Rectal smooth muscle tissue (tissue), 1 donor: ENCODE results near the gene FLCN.
"Not testable (repeated sequence)": the region's sequence is repeated elsewhere in the genome, so short reads cannot be mapped to it uniquely, and the experiment has no call there.

ENCODE experiments used
- H3K27ac ChIP-seq: one replicate; pipeline ENCODE4 v1.7.0; 2013; ENCODE audit warnings: low read depth, low read length, inconsistent platforms
- H3K27me3 ChIP-seq: one replicate; pipeline ENCODE4 v1.7.0; 2013; ENCODE audit warnings: low read length; ENCODE audit not compliant: control insufficient read depth, insufficient read depth
- H3K36me3 ChIP-seq: one replicate; pipeline ENCODE4 v1.7.0; 2013; ENCODE audit warnings: low read length; ENCODE audit not compliant: control insufficient read depth, insufficient read depth
- H3K4me1 ChIP-seq: one replicate; pipeline ENCODE4 v1.7.0; 2013; ENCODE audit warnings: low read length; ENCODE audit not compliant: control insufficient read depth, insufficient read depth
- H3K4me3 ChIP-seq: one replicate; pipeline ENCODE4 v1.7.0; 2013; ENCODE audit warnings: low read length
- H3K9ac ChIP-seq: one replicate; pipeline ENCODE4 v1.7.0; 2013; ENCODE audit warnings: low read length

FLCN gene

DNA sequence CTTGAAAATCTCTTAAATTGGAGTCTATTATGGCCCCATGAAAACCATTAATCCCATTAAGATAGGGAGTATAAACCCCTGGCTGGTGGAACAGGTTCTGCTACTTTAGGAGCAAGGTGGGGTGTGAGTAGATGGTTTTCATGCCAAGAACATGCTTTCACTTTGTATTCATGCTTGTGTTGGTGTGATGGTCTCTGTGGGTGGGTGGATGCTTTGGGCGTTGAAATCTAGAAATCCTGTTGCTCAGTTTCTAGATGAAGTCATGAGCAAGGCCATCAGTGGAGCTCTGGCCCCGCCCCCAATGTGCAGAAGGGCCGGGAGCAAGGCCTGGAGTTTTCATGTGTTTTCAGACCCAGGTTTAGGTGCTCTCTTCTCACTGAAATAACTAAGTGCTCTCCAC is 50.9 kb downstream of the FLCN start:
- H3K27ac ChIP-seq: no peak overlapping the region
- peaks cover 12% of the 10 kb centered on the region for H3K4me1 ChIP-seq
- H3K36me3 ChIP-seq: peaks cover 18% of the 10 kb centered on the region
- no peaks in the 10 kb centered on the region for H3K27me3 ChIP-seq
- H3K9ac ChIP-seq: no peak overlapping the region
- no peak overlapping the region for H3K4me3 ChIP-seq

DNA sequence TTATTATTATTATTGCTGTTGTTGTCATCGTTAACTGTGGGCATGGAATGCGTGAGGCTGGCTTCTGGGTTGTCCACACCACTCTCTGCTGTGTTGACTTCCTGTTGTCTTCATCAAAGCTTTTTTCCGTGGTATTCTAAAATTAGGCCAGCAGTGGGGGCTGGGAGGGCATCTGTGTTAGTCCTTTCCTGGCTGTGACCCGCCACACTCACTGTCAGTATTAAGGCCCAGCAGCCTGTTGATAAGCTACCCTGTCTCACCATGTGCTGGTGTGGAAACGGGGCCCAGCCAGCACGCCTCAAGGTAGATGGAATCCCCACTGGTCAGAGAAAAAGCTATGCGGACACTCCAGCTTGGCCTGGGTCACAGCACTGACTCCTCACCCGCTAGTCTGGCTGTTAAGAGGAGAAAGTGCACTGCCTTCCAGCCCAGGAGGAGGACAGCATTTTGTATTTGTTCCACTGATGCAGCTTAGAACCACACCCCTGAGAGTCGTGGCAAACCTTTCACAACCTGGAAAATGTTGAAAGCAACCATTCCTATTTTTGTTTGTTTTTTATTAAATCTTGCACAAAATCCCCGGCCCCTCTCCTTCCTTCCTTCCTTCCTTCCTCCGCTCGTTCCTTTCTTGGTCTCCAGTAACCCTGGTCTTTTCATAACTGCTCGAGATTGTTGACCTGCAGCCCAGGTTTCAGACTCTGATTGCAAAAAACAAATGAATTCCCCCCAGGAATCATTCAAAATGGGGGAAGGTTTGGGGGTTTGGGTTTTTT is 51.8 kb downstream of the FLCN start:
- H3K27me3 ChIP-seq, H3K27ac ChIP-seq, H3K4me1 ChIP-seq, H3K4me3 ChIP-seq, H3K9ac ChIP-seq: not testable (repeated sequence)
- peaks cover 26% of the 10 kb centered on the region for H3K36me3 ChIP-seq

DNA sequence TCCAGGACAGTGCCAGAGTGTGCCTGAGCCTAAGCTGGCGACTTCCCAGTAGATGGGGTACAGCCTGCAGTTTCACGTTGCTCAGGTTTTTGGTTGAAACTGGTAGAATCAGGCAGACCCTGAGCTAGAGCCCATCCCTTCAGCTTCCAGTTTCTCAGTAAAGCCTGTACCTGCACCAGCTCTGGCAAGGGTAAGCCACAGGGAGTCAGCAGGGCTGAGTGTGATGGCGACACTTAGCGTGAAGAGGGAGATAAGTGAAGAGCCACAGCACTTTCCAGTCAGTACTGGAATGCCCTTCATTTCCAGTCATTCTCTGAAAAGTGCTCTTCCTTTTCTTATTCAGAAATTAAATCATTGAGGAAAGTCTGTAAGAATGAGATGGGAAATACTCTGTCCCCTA is 53.2 kb downstream of the FLCN start:
- no peak overlapping the region for H3K4me3 ChIP-seq
- no peaks in the 10 kb centered on the region for H3K4me1 ChIP-seq
- H3K27ac ChIP-seq: no peak overlapping the region
- no peaks in the 10 kb centered on the region for H3K27me3 ChIP-seq
- H3K36me3 ChIP-seq: peaks cover 27% of the 10 kb centered on the region
- H3K9ac ChIP-seq: no peak overlapping the region

DNA sequence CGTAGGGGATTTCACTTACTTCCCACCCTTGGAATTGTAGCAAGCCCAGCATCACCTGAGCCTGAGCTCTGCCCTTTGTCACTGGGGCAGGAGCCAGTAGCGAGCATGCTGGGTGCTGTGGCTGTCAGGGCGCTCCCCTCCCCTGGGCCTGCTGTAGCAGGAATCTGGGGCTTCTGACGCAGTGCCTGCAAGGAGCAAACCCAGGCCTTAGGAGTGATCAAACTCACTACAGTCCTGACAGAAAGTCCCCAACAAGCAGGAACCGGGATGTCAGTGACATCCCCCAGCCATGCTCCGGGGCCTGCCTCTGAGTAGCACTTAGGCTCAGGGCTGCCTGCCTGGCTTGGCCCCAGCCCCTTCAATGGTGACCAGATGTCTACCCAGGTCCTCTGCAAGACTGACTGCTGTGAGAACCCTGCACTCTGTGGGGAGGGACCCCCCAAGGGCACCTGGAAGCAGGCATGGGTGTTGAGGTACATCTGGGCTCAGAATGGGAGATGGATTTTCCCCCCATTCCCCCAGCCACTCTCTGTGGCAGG is 54.3 kb downstream of the FLCN start:
- no peak overlapping the region for H3K9ac ChIP-seq
- H3K4me1 ChIP-seq: no peaks in the 10 kb centered on the region
- no peak overlapping the region for H3K4me3 ChIP-seq
- H3K36me3 ChIP-seq: peaks cover 30% of the 10 kb centered on the region
- no peaks in the 10 kb centered on the region for H3K27me3 ChIP-seq
- no peak overlapping the region for H3K27ac ChIP-seq

DNA sequence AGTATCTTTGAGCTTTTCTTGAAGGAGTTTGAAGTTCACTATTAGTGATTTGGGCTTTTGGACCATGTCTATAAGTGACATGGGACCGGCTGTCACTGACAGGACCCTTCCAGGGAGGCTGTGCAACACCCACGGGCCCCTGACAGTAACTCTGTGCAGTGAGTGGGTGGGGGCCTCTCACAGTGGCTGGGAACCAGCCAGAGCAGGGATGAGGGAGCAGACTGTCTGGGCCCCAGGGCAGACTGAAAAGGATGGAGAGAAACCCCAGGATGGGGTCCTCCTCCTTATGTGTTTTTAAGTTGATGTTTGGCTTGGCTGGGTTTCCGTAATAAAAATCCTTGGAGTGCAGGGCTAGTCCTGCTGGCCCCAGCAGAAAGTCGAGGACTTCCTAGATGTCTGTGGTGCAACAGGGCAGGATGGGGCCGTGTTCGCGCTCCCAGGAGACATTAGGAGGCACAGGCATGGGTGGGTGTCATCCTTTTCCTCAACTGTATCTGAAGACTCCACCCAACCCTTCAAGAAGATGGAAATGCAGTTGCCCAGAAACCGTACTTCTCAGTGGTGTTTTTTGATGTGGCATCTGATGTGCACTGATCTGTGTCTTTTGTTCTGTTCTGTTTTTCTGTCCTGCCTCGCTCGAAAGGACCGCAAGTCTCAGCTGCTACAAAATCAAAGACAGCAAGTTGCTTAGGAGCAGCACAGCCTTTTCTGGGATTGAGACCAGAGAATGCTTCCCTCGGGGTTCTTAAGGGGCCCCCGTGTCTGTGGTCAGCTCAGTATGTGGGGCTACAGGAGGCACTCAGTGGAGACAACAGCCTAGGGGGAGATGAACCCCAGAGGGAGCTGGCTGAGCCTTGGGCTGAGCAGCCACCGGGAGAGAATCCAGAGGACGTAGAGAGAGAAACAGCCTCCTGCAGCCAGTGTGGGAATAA is 55.0 kb downstream of the FLCN start:
- no peaks in the 10 kb centered on the region for H3K27me3 ChIP-seq
- H3K36me3 ChIP-seq: peaks cover 36% of the 10 kb centered on the region
- no peak overlapping the region for H3K9ac ChIP-seq
- no peak overlapping the region for H3K4me3 ChIP-seq
- no peaks in the 10 kb centered on the region for H3K4me1 ChIP-seq
- H3K27ac ChIP-seq: no peak overlapping the region

DNA sequence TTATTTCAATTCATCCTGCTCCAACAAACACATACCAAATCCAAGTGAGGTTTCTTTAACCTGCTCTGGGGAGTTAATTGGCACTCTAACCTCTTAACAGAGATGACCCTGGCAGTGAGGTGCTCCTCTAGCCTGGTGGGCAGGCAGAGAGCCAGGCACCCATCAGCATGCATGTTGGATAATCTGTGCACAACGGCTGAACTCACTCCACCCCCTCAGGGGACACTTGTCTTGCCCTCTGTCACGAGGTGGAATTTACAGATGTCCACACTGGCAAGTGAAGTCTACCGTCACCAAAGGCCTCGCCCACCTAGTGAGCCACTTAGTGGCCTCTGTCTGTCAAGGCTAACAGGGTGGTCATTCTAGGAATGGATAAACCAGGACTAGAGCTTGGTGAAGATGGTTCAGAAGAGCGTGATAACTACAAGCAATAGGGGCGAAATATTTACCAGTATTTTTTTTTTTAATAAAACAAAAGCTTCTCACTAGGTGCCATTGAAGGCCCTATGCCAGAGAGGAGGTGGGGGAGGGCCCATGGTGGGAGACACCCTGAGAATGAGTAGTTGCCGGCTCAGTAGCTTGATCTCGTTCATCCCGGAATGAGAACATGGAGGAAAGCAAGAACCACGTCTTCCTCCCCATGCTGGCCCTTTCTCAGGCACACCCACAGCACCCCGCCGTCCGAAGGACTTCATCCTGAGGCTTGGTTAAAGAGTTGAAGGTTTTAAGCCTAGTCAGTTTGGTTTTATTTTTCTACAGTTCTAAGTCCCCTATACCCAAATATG is 56.0 kb downstream of the FLCN start:
- H3K27ac ChIP-seq: no peak overlapping the region
- H3K4me3 ChIP-seq: no peak overlapping the region
- no peaks in the 10 kb centered on the region for H3K4me1 ChIP-seq
- peaks cover 46% of the 10 kb centered on the region for H3K36me3 ChIP-seq
- no peak overlapping the region for H3K9ac ChIP-seq
- no peaks in the 10 kb centered on the region for H3K27me3 ChIP-seq

DNA sequence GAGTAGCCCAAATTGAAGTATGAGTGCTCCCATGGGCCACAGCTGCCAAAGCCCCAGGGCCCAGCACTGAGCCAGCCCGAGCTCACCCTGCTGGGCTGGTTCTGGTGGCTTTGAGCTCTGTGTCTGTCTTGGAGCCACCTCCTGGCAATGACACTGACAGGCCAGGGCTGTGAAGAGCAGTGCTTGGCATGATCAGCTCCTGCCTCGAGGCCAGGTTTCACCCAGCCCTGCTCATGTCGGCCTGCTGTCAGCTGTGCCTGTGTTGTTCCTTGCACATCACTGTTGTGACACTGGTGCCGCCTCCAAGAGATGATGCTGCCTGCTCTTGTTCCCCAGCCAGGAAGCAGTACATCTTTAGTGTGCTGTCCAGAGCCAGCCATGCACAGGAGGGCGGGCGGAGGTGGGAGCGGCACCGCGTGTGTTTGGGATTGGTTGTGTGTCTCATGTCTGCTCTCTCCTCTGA is 56.8 kb downstream of the FLCN start:
- Histone ChIP-seq H3K27ac (peak overlapping the region; percentile 49), H3K4me3 (no peak overlapping the region), H3K27me3 (no peaks in the 10 kb centered on the region), H3K4me1 (no peaks in the 10 kb centered on the region), H3K36me3 (peaks cover 53% of the 10 kb centered on the region), H3K9ac (no peak overlapping the region)

DNA sequence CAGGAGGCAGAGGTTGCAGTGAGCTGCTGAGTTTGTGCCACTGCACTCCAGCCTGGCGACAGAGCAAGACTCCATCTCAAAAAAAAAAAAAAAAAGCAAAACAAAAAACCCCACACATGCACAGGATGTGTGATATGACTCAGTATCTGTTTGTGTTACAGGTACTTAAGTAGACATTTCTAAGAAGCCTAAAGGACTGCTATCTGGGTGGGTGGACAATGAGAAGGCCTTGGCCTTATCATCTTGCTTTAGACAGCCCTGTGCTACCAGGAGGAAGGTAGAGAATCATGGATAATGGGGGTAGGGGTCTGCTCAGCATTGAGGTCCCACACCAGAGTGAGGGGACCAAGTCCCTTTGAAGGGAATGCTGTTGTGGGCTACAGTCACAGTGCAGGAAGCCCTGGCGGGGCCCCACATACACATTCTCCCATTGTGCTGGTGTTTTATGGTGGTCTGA is 57.6 kb downstream of the FLCN start:
- Histone ChIP-seq H3K36me3 (peaks cover 59% of the 10 kb centered on the region), H3K27me3 (no peaks in the 10 kb centered on the region), H3K4me1 (no peaks in the 10 kb centered on the region), H3K9ac (no peak overlapping the region), H3K4me3 (no peak overlapping the region), H3K27ac (no peak overlapping the region)

DNA sequence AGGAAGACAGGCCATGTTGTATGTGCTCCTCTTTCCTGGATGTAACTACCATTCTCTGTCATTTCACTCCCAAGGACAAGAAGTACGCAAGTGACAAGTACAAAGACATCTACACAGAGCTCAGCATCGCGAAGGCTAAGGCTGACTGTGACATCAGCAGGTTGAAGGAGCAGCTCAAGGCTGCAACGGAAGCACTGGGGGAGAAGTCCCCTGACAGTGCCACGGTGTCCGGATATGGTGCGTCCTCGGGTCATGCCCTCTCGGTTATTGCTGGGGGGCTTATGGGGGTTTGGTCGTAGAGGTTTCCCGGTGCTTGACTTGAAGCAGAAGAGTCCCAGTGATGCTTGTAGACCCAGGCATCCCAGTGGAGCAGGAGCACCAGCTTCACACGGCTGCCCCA is 59.8 kb downstream of the FLCN start:
- H3K9ac ChIP-seq: no peak overlapping the region
- no peak overlapping the region for H3K27ac ChIP-seq
- H3K4me1 ChIP-seq: no peaks in the 10 kb centered on the region
- H3K4me3 ChIP-seq: no peak overlapping the region
- peaks cover 62% of the 10 kb centered on the region for H3K36me3 ChIP-seq
- H3K27me3 ChIP-seq: no peaks in the 10 kb centered on the region

DNA sequence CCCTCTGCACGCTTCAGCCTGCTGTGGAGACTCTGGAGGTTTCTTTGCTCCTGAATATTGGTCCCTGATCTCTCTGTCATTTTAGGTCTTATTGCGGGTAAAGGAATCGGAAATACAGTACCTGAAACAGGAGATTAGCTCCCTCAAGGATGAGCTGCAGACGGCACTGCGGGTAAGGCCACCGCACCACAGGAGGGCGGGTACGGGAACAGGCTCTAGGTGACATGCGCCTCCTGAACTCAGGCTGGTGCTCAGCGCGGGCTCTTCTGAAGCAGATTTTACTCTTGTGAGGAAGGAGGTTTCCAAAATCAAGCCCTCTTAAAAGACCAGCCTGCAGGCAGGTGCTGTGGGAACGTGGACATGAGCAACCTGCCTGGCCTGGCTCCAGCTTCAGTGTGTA is 60.6 kb downstream of the FLCN start:
- H3K27ac ChIP-seq: no peak overlapping the region
- no peak overlapping the region for H3K4me3 ChIP-seq
- H3K9ac ChIP-seq: no peak overlapping the region
- no peaks in the 10 kb centered on the region for H3K4me1 ChIP-seq
- H3K27me3 ChIP-seq: no peaks in the 10 kb centered on the region
- H3K36me3 ChIP-seq: peaks cover 66% of the 10 kb centered on the region

DNA sequence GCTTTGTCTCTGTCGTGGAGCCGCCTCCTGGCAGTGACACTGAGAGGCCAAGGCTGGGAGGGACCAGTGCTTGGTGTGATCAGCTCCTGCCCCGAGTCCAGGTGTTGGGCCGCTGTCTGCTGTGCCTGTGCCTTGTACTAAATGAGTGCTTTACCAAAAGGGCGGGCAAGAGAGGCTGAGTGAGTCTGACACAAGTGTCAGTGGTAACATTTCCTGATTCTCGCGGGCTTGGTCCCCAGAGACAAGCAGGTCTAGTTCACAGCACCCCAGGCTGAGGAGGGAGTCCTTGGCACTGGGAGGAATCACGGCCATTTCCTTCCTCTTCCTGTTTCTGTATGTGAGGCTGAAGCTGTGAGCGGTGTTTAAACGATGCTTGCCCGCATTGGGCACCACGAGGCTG is 61.1 kb downstream of the FLCN start:
- Histone ChIP-seq H3K4me3 (no peak overlapping the region), H3K4me1 (no peaks in the 10 kb centered on the region), H3K27me3 (no peaks in the 10 kb centered on the region), H3K27ac (no peak overlapping the region), H3K9ac (no peak overlapping the region), H3K36me3 (peaks cover 69% of the 10 kb centered on the region)

DNA sequence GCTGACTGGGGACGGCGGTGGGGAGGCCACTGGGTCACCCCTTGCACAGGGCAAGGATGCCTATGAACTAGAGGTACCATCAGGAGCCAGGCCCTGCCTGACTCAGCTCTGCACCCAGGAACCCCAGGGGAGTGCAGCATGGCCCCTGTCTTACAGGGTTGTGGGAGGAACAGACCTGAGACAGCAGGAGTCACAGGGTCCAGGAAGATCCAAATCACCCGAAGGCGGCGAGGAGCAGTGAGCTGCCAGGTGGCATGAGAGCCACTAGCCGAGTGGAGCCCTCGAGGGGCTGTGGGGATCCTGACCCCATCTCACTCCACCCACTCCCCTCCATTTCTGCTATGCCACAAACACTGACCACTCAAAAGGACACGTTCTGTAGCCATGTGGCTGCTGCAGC is 61.6 kb downstream of the FLCN start:
- no peak overlapping the region for H3K4me3 ChIP-seq
- no peak overlapping the region for H3K9ac ChIP-seq
- no peaks in the 10 kb centered on the region for H3K4me1 ChIP-seq
- H3K36me3 ChIP-seq: peaks cover 65% of the 10 kb centered on the region
- H3K27me3 ChIP-seq: no peaks in the 10 kb centered on the region
- no peak overlapping the region for H3K27ac ChIP-seq
